Thyroid gland (tissue), 4 donors: ENCODE results near the gene SPRR5.

ENCODE experiments used
- CTCF ChIP-seq, 6 experiments: fragments of 200-600 bp in 3 of 6; fragments of 450-650 bp in 3 of 6; sonication (generic) in 3 of 6; IDR thresholded peaks; one replicate each; pipeline ENCODE4 v1.5.1; 2016 to 2019; ENCODE audit warnings: antibody characterized with exemption in 6 of 6, mild to moderate bottlenecking in 2 of 6, inconsistent platforms in 1 of 6, moderate library complexity in 1 of 6
- POLR2A ChIP-seq, 2 donors: fragments of 450-650 bp; IDR thresholded peaks; one replicate each; pipeline ENCODE4 v1.6.1; 2017; ENCODE audit warnings: antibody characterized with exemption in 2 of 2, mild to moderate bottlenecking in 2 of 2, moderate library complexity in 1 of 2

- TF ChIP-seq CTCF (IDR thresholded peaks at IDR 0.05) (no peak), POLR2A (IDR thresholded peaks at IDR 0.05) (no peak)
Observed at GRCh38 chr1:152972196-152972886, 25.3 kb downstream of the SPRR5 start.
